Measurements from ENCODE around the gene MYO1C.

Gene MYO1C

DNA sequence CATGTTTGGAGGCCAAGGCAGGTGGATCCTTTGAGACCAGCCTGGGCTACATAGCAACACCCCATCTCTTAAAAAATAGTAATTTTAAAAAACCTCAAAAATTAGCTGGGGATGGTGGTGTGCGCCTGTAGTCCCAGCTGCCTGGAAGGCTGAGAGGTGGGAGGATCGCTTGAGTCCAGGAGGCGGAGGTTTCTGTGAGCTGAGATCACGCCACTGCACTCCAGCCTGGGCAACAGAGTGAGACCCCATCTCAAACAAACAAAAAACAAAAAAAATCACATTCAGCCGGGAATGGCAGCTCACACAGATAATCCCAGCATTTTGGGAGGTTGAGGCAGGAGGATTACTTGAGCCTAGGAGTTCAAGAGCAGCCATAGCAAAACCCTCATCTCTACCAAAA is 76.1 kb downstream of the MYO1C start:
- DNase-seq, result no peak

DNA sequence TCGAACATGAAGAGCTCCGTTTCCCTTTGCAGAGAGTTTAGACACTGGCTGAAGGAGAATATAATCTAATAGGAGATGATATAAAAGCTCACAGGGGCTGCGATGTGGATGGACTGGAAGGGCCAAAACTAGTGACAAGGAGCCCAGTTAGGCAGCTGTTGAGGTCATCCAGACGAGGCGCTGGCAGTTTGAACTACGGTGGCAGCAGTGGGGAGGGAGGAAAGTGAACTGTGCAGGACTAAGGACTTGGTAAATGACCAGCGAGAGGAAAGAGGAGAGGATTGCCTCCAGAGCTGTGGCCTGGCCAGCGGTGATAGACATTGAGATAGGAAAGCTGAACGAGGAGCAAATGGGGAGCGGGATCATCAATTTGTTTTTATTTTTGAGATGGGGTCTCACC is 77.9 kb downstream of the MYO1C start:
- no peak for DNase-seq
